Activated CD8-positive, alpha-beta T cell treated with anti-CD3 and anti-CD28 coated beads for 36 hours (primary cell): ENCODE measurements around the gene ZNF439. TPM values are rescaled to one million over a fixed set of nuclear protein-coding genes. Genes with fewer than 3 reads are reported as not detected.
"Not testable (repeated sequence)": the region's sequence is repeated elsewhere in the genome, so short reads cannot be mapped to it uniquely, and the experiment has no call there.

Experiments
- ATAC-seq: fragments of 200-7000 bp; cut with Tn5 transposase; one replicate; pipeline ENCODE4 v1.10.0; 2021; ENCODE audit warnings: mild to moderate bottlenecking, moderate library complexity
- CTCF ChIA-PET: fragments of 350-600 bp; sonication (Branson Sonifier 250); formaldehyde crosslinking; loops from one replicate; lab custom pipeline; 2021; ENCODE audit warnings: antibody characterized with exemption; lab: Charles Lee
- POLR2A ChIA-PET: fragments of 350-600 bp; sonication (Branson Sonifier 250); formaldehyde crosslinking; loops from one replicate; lab custom pipeline; 2021; ENCODE audit warnings: antibody characterized with exemption; lab: Charles Lee
- DNase-seq: peaks from one replicate; pipeline ENCODE4 v3.0.0-alpha.2; 2020
- H3K27ac Mint-ChIP-seq: one replicate; pipeline ENCODE4 v1.8.0; 2021; ENCODE audit warnings: mild to moderate bottlenecking, mixed read lengths
- H3K27me3 Mint-ChIP-seq: one replicate; pipeline ENCODE4 v1.8.0; 2021; ENCODE audit warnings: mixed read lengths
- H3K36me3 Mint-ChIP-seq: one replicate; pipeline ENCODE4 v1.8.0; 2021; ENCODE audit warnings: low read depth, mixed read lengths
- H3K4me1 Mint-ChIP-seq: one replicate; pipeline ENCODE4 v1.8.0; 2021; ENCODE audit warnings: low read depth, mixed read lengths
- H3K4me3 Mint-ChIP-seq: one replicate; pipeline ENCODE4 v1.8.0; 2021; ENCODE audit warnings: mild to moderate bottlenecking, moderate library complexity, mixed read lengths
- H3K9me3 Mint-ChIP-seq: one replicate; pipeline ENCODE4 v1.8.0; 2021; ENCODE audit warnings: mixed read lengths
- CTCF ChIP-seq: fragments of 200-600 bp; IDR thresholded peaks from one replicate; pipeline ENCODE4 v1.8.0; 2022; ENCODE audit warnings: antibody characterized with exemption, mild to moderate bottlenecking
- intact Hi-C: fragments of 100-400 bp; cut with micrococcal nuclease; formaldehyde crosslinking; loops from one replicate; pipeline ENCODE4 v1.10.0; 2022
- total RNA-seq, 2 experiments: library from RNA; stranded (reverse); gene quantifications; one replicate each; pipeline ENCODE4 v1.2.3, GENCODE V29; 2021

Gene ZNF439
- total RNA-seq, 2 experiments from 2014 or later, result 8.7 to 9.6 TPM

GRCh38 chr19:11833541-11833940 lies 15.0 kb upstream of the ZNF439 start:
- ChIA-PET CTCF (no interaction called here), POLR2A (no interaction called here)
- Mint-ChIP-seq H3K36me3 (peaks cover 66% of the 10 kb centered on the region), H3K4me1 (peaks cover 7% of the 10 kb centered on the region), H3K9me3 (peaks cover 49% of the 10 kb centered on the region), H3K27ac (no peak overlapping the region), H3K27me3 (no peaks in the 10 kb centered on the region), H3K4me3 (no peak overlapping the region)
- intact Hi-C loops, result no loop called here
- TF ChIP-seq CTCF, result no peak
- DNase-seq, result no peak
- no peak for ATAC-seq

GRCh38 chr19:11835626-11836066 lies 12.9 kb upstream of the ZNF439 start:
- H3K4me3 Mint-ChIP-seq, H3K27ac Mint-ChIP-seq, H3K4me1 Mint-ChIP-seq, ATAC-seq, DNase-seq, intact Hi-C loops, POLR2A ChIA-PET, H3K27me3 Mint-ChIP-seq: not testable (repeated sequence)
- H3K36me3 Mint-ChIP-seq, result peaks cover 47% of the 10 kb centered on the region
- CTCF ChIA-PET, result interaction anchor here (0.7 kb wide), 1 partner anchor 14 kb away, joined by 3 read pairs; no protein-coding TSS in a partner anchor
- peaks cover 34% of the 10 kb centered on the region for H3K9me3 Mint-ChIP-seq

GRCh38 chr19:11843722-11844121 lies 4.8 kb upstream of the ZNF439 start:
- Mint-ChIP-seq H3K27ac (peak overlapping the region; percentile 2), H3K4me3 (no peak overlapping the region), H3K36me3 (peaks cover 2% of the 10 kb centered on the region), H3K27me3 (no peaks in the 10 kb centered on the region), H3K9me3 (peaks cover 2% of the 10 kb centered on the region), H3K4me1 (peaks cover 16% of the 10 kb centered on the region)
- POLR2A ChIA-PET, result interaction anchor here (0.8 kb wide), 1 partner anchor 144 kb away, joined by 3 read pairs; no protein-coding TSS in a partner anchor
- CTCF ChIA-PET, result interaction anchor here (0.6 to 1.4 kb wide), 2 partner anchors 46 to 635 kb away, joined by 3 to 5 read pairs; no protein-coding TSS in a partner anchor
- ATAC-seq (no peak), DNase-seq (no peak)
- intact Hi-C loops, result no loop called here
- TF ChIP-seq CTCF, result no peak

- DNase-seq, ATAC-seq, intact Hi-C loops, H3K27ac Mint-ChIP-seq, H3K9me3 Mint-ChIP-seq, H3K27me3 Mint-ChIP-seq: not testable (repeated sequence)
- Mint-ChIP-seq H3K4me3 (peak overlapping the region; percentile 83), H3K36me3 (peaks cover 25% of the 10 kb centered on the region), H3K4me1 (peaks cover 29% of the 10 kb centered on the region)
- ChIA-PET POLR2A (interaction anchor here (1.3 kb wide), 1 partner anchor 32 kb away, joined by 4 read pairs; no protein-coding TSS in a partner anchor), CTCF (interaction anchor here (0.9 to 4.6 kb wide), 3 partner anchors 50 to 244 kb away, joined by 3 to 19 read pairs (median 3); partner anchors contain the start of gene ZNF491)
These were observed 911 bp upstream of the ZNF439 start for GRCh38 chr19:11847615-11848014.

- H3K36me3 Mint-ChIP-seq, result peaks cover 25% of the 10 kb centered on the region
- intact Hi-C loops, result no loop called here
- POLR2A ChIA-PET, result interaction anchor here (1.3 kb wide), 1 partner anchor 33 kb away, joined by 4 read pairs; no protein-coding TSS in a partner anchor
- ATAC-seq (no peak), DNase-seq (no peak)
- H3K4me3 Mint-ChIP-seq, result peak overlapping the region; percentile 83
- peaks cover 3% of the 10 kb centered on the region for H3K9me3 Mint-ChIP-seq
- peak overlapping the region; percentile 88 for H3K27ac Mint-ChIP-seq
- no peaks in the 10 kb centered on the region for H3K27me3 Mint-ChIP-seq
- peaks cover 25% of the 10 kb centered on the region for H3K4me1 Mint-ChIP-seq
- TF ChIP-seq CTCF, result no peak
- CTCF ChIA-PET, result interaction anchor here (0.9 to 4.6 kb wide), 3 partner anchors 51 to 243 kb away, joined by 3 to 19 read pairs (median 3); partner anchors contain the start of gene ZNF491
These were observed 329 bp upstream of the ZNF439 start for GRCh38 chr19:11848200-11848593.

GRCh38 chr19:11850289-11850688 lies 1.8 kb downstream of the ZNF439 start:
- H3K27ac Mint-ChIP-seq, ATAC-seq, H3K4me3 Mint-ChIP-seq, POLR2A ChIA-PET, DNase-seq, H3K27me3 Mint-ChIP-seq, intact Hi-C loops, H3K9me3 Mint-ChIP-seq: not testable (repeated sequence)
- CTCF ChIA-PET, result interaction anchor here (1.2 kb wide), 1 partner anchor 15 kb away, joined by 3 read pairs; no protein-coding TSS in a partner anchor
- H3K4me1 Mint-ChIP-seq, result peaks cover 20% of the 10 kb centered on the region
- peaks cover 41% of the 10 kb centered on the region for H3K36me3 Mint-ChIP-seq
